Psoas muscle (tissue), 8 donors: Measurements from ENCODE around the gene TIPRL. TPM values are rescaled to one million over a fixed set of nuclear protein-coding genes. Genes with fewer than 3 reads are reported as not detected.

Source experiments
- ATAC-seq, 4 donors: fragments of 200-7000 bp; cut with Tn5 transposase; one replicate each; pipeline ENCODE4 v1.9.1; 2020; ENCODE audit warnings: moderate library complexity in 3 of 4, mild to moderate bottlenecking in 2 of 4
- DNase-seq, 2 donors: peaks; one replicate each; pipeline ENCODE4 v3.0.0-alpha.2; 2020
- H3K27ac ChIP-seq: fragments of 200-600 bp; one replicate; pipeline ENCODE4 v1.8.0; 2022
- H3K27me3 ChIP-seq, 3 donors: fragments of 200-600 bp in 1 of 3; one replicate each; pipeline versions ENCODE4 v1.6.1 to v1.8.0; 2013 to 2022; ENCODE audit warnings: low read length in 2 of 3, mild to moderate bottlenecking in 2 of 3, moderate library complexity in 1 of 3; ENCODE audit not compliant: insufficient read depth in 3 of 3
- H3K36me3 ChIP-seq, 2 donors: fragments of 200-600 bp in 1 of 2; one replicate each; pipeline versions ENCODE4 v1.6.1 to v1.8.0; 2013 to 2022; ENCODE audit warnings: low read depth in 1 of 2, mild to moderate bottlenecking in 1 of 2, moderate library complexity in 1 of 2; ENCODE audit not compliant: insufficient read depth in 1 of 2
- H3K4me1 ChIP-seq: fragments of 200-600 bp; one replicate; pipeline ENCODE4 v1.8.0; 2022
- H3K4me3 ChIP-seq: fragments of 200-600 bp; one replicate; pipeline ENCODE4 v1.8.0; 2022; ENCODE audit warnings: mild to moderate bottlenecking
- H3K9me3 ChIP-seq: fragments of 200-600 bp; one replicate; pipeline ENCODE4 v1.8.0; 2022
- WGBS, 3 donors: extraction: QIAGEN DNeasy Blood & Tissue Kit; methylation state at CpG; one replicate each; pipeline versions ENCODE4 v1.1.6 to v1.1.7; 2013; 5-methylcytosine and 5-hydroxymethylcytosine counted together
- intact Hi-C, 2 donors: fragments of 100-400 bp; cut with DNase I; formaldehyde crosslinking; loops; one replicate each; pipeline versions ENCODE4 v1.11.0 to v1.14.2; 2022
- polyA plus RNA-seq, 3 donors: library from polyadenylated mRNA; stranded (reverse); fragments of 200-250 nt; gene quantifications; one replicate each; pipeline ENCODE4 v1.2.3, GENCODE V29; 2013
- total RNA-seq, 4 donors: library from RNA; stranded (reverse); fragmentation: NEBNext Ultra II Directional in 2 of 4; extraction: Animal tissue kit (Norgen Biotek cat#: 25700) in 2 of 4; gene quantifications; one replicate each; pipeline versions ENCODE4 v1.2.1 to v1.2.4, GENCODE V29; 2021 to 2023
- TF ChIP-seq, protein P1 (sequence below): fragments of 200-600 bp; IDR thresholded peaks from one replicate; pipeline ENCODE4 v1.8.0; 2022; ENCODE audit warnings: antibody characterized with exemption
- donor health status: healthy with polysubstance abuse.
- donor health status: DM: no; HTN: no; CAD: no; lungs with moderate emphysema.
- donor health status: Bipolar disorder and iron deficiency.
- donor health status: healthy.
- donor health status: DM: yes; HTN: yes; CAD: no.
- donor health status: DM: no; HTN: no; CAD: no.
- donor health status: DM: no; HTN: no; CAD: no.
- donor health status: DM: yes; HTN: yes; CAD: no.

Gene TIPRL
- total and polyA plus RNA-seq, 7 donors, result 15.3 to 34.7 (median 30.7) TPM

DNA sequence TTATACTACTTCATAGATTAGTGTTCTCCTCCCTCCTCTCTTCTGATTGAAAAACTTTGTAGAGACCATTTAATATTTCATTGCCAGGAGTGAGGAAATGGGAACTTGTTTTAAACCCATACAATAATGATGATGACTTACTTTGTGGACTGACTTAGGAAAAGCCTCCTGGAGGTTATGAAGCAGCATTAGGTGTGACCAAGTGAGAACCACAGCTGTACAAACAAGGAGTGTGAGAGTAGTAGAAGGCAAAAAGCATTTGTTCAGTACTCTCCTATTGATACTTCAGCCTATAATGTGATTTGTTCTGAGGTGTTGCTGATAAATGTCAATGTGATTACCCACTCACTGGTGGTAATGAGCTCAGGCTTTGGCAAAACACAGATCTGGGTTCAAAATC, 8.4 kb downstream of the TIPRL start:
- no peaks in the 10 kb centered on the region for H3K9me3 ChIP-seq
- ATAC-seq (no peak), DNase-seq (no peak)
- no peak overlapping the region for H3K27ac ChIP-seq
- H3K36me3 ChIP-seq, result peaks cover 3 to 78% of the 10 kb centered on the region in 2 donors
- no peak overlapping the region for H3K4me3 ChIP-seq
- intact Hi-C loops, result no loop called here
- TF ChIP-seq, protein P1, sequence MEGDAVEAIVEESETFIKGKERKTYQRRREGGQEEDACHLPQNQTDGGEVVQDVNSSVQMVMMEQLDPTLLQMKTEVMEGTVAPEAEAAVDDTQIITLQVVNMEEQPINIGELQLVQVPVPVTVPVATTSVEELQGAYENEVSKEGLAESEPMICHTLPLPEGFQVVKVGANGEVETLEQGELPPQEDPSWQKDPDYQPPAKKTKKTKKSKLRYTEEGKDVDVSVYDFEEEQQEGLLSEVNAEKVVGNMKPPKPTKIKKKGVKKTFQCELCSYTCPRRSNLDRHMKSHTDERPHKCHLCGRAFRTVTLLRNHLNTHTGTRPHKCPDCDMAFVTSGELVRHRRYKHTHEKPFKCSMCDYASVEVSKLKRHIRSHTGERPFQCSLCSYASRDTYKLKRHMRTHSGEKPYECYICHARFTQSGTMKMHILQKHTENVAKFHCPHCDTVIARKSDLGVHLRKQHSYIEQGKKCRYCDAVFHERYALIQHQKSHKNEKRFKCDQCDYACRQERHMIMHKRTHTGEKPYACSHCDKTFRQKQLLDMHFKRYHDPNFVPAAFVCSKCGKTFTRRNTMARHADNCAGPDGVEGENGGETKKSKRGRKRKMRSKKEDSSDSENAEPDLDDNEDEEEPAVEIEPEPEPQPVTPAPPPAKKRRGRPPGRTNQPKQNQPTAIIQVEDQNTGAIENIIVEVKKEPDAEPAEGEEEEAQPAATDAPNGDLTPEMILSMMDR, result no peak
- no peaks in the 10 kb centered on the region for H3K27me3 ChIP-seq
- no peaks in the 10 kb centered on the region for H3K4me1 ChIP-seq

DNA sequence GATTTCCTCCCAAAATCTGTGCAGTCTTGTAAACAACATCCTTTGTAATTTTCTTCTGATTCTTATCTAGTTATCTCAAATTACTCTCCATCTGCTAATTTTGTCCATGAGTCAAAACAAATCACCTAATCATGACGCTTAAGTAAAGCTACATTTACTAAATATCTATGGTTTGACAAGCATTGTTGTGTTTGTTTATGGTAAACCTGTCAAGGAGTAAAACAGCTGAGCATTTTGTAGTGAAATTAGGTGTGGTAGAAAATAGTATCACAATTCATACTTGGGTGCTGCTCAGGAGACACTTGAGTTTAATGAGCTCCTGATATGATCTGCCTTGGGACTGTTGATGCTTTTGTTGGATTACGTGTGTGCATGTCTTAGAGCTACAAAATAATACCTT, 11.6 kb downstream of the TIPRL start:
- no peak for ATAC-seq
- Histone ChIP-seq H3K4me3 (no peak overlapping the region), H3K4me1 (no peaks in the 10 kb centered on the region), H3K36me3 (peaks cover 3 to 95% of the 10 kb centered on the region in 2 donors), H3K9me3 (no peaks in the 10 kb centered on the region), H3K27ac (no peak overlapping the region), H3K27me3 (no peaks in the 10 kb centered on the region)
- DNase-seq, result no peak
- intact Hi-C loops, result no loop called here
- 62 to 72% (median 70%) methylated on average over 2 of the region's 2 CpGs for WGBS, 3 donors
- TF ChIP-seq, protein P1, result no peak

DNA sequence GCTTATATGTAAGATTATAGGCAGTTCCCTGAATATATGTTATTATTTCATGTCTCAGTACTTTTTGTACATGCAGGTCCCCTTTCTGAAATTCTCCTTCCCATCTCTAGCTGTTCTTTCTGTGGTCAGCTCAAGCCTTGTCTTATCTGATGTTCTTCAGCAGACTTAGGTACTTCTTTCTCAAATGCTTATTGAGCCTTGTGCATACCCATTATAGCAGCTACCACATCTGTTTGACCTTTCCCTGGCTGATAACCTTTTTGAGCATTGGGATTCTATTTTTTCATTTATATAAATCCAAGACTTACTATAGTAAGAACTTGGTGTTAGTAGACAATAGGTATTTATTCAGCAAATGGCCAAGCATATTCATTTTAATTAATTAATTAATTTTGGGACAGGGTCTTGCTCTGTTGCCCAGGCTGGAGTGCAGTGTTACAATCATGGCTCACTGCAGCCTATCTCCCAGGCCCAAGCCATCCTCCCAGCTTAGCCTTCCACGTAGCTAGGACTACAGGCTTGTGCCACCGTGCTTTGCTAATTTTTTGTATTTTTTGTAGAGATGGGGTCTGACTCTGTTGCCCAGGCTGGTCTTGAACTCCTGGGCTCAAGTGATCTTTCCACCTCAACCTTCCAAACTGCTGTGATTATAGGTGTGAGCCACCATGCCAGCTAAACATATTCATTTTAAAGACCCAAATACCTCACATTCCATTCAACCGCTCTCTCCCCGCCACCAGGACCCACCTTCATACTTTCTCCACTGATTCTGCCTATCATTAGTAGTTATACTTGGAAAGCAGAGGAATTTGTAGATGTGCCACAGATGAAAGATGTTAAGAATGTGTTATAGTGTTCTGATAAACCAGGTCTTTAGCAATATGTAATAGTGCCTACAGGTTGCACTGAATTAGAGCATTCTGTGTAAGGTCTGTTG, 16.7 kb downstream of the TIPRL start:
- Histone ChIP-seq H3K4me1 (no peaks in the 10 kb centered on the region), H3K27me3 (no peaks in the 10 kb centered on the region), H3K27ac (no peak overlapping the region), H3K9me3 (no peaks in the 10 kb centered on the region), H3K4me3 (no peak overlapping the region), H3K36me3 (peaks cover 0 to 97% of the 10 kb centered on the region in 2 donors)
- DNase-seq (no peak), ATAC-seq (no peak)
- WGBS, 3 donors, result 94 to 97% (median 97%) methylated on average over 4 of the region's 4 CpGs
- intact Hi-C loops, result no loop called here
- TF ChIP-seq, protein P1, result no peak

DNA sequence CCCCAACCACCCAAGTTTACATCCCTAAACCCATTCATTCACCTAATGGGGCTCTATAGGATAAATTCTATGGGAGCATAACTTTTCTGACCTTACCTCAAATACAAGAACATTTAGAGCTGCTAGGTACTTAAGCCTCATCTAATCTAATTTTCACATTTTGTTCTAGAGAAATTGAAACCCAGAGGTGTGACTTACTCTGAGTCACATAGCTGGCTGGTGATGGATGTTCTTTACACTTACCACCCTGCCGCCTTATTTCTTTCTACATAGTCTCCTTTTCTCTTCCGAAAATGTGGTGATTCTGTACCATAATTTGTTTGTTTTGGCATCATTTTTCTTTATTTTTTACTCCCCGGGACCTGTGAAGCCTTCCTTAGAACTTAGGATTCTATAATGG, 20.3 kb downstream of the TIPRL start:
- Histone ChIP-seq H3K27me3 (no peaks in the 10 kb centered on the region), H3K27ac (no peak overlapping the region), H3K36me3 (peaks cover 0 to 72% of the 10 kb centered on the region in 2 donors), H3K9me3 (no peaks in the 10 kb centered on the region), H3K4me3 (no peak overlapping the region), H3K4me1 (no peaks in the 10 kb centered on the region)
- TF ChIP-seq, protein P1, result no peak
- 56 to 65% (median 58%) methylated on average over 3 of the region's 3 CpGs for WGBS, 3 donors
- ATAC-seq, result no peak
- DNase-seq, result no peak
- intact Hi-C loops, result no loop called here
